Measurements from ENCODE around the gene F10.

- TF ChIP-seq ZNF565 (CRISPR knock-in tag; conservative IDR thresholded peaks at IDR 0.05; ENCODE audit: low read depth) (no peak), ARNTL (CRISPR knock-in tag; IDR thresholded peaks at IDR 0.05; ENCODE audit: borderline replicate concordance, low read depth) (no peak), ZC3H10 (CRISPR knock-in tag; IDR thresholded peaks at IDR 0.05) (no peak), POU6F1 (CRISPR knock-in tag; IDR thresholded peaks at IDR 0.05; ENCODE audit: borderline replicate concordance, low read depth) (no peak), RARB (CRISPR knock-in tag; IDR thresholded peaks at IDR 0.05) (no peak), CSDC2 (CRISPR knock-in tag; IDR thresholded peaks at IDR 0.05) (no peak), CREB5 (CRISPR knock-in tag; IDR thresholded peaks at IDR 0.05; ENCODE audit: low read depth) (no peak), PATZ1 (CRISPR knock-in tag; IDR thresholded peaks at IDR 0.05; ENCODE audit: borderline replicate concordance) (no peak)
Observed at GRCh38 chr13:113184568-113185440, 62.2 kb downstream of the F10 start.

All from SK-N-SH treated with all-trans-retinoic acid at 6 μM for 48 hours (cell line).